ENCODE data around the gene ARPC1A.
A peak's percentile ranks its signal among the peaks of the same experiment; 100 is the strongest.
"Not testable (repeated sequence)": the region's sequence is repeated elsewhere in the genome, so short reads cannot be mapped to it uniquely, and the experiment has no call there.

The ARPC1A gene

GRCh38 chr7:99372275-99373090, 46.8 kb downstream of the ARPC1A start:
- TF ChIP-seq CTCF (conservative IDR thresholded peaks at IDR 0.05; ENCODE audit: low read length), result no peak
- no peak overlapping the region for H3K4me3 ChIP-seq (ENCODE audit: low read length)
- DNase-seq (ENCODE audit: low read depth), result peak; percentile 48

- TF ChIP-seq CTCF (conservative IDR thresholded peaks at IDR 0.05; ENCODE audit: low read length), result no peak
- peak overlapping the region; percentile 67; the same call in 1 of the 2 replicates for H3K4me3 ChIP-seq (ENCODE audit: low read length)
- no peak for DNase-seq (ENCODE audit: low read depth)
Measured at GRCh38 chr7:99373091-99374066, 47.7 kb downstream of the ARPC1A start.

DNA sequence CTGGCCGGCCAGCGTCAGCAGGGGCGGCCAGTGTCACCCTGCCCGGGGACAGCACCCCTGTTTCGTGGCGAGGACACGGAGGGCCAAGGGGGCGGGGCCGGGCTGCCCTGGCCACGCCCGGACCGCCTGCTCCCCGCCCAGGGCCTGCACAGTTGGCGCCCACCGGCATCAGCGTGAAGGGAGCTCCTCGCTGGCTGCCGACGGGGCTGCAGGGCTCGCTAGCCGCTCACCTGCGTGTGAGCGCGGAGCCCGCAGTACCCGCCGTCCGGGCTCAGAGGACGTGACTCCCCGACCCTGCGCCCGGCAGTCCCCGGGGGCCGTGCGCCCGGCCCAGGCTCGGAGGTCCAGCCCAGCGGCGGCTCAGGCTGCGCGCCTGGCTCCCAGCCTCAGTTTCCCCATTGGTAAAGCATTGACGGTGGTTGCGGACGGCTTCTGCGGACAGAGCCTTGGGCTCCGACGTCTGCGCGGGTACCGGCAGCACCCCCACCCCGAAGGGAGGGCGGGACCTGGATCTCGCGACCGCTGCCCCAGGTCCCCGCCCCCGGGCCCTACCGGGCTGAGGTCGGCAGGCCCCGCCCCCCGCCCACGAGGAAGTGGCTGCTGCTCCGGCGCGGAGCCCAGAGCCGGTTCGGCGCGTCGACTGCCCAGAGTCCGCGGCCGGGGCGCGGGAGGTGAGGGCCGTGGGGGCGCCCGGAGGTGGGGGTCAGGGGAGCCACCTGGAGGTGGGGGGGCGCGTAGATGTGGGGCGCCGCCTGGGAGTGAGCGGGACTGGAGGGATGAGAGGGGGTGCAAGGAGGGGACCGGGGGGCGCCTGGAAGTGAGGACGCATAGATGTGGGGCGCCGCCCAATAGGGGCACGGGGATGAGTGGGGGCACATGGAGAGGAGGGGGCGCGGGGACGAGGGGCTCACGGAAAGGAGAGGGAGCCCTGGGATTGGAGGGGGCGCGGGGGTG, 48.7 kb downstream of the ARPC1A start, which contains the start of gene ARPC1B:
ARPC1B (plus strand) TSS at position 620 of the 954 bp plus-strand sequence. CDS start 10,985 bp downstream, outside the sequence.
- DNase-seq (ENCODE audit: low read depth), result peak; percentile 70
- peak within 1 kb of the TSS; percentile 67 for H3K4me3 ChIP-seq (ENCODE audit: low read length)
- TF ChIP-seq CTCF (conservative IDR thresholded peaks at IDR 0.05; ENCODE audit: low read length), result no peak

GRCh38 chr7:99375070-99375807, 49.5 kb downstream of the ARPC1A start:
- no peak for TF ChIP-seq CTCF (conservative IDR thresholded peaks at IDR 0.05; ENCODE audit: low read length)
- DNase-seq (ENCODE audit: low read depth), result peak; percentile 66

GRCh38 chr7:99379043-99379577, 53.4 kb downstream of the ARPC1A start:
- peak overlapping the region; percentile 36 for H3K4me3 ChIP-seq (ENCODE audit: low read length)
- peak; percentile 96 for DNase-seq (ENCODE audit: low read depth)
- TF ChIP-seq CTCF (conservative IDR thresholded peaks at IDR 0.05; ENCODE audit: low read length), result peak; percentile 28; the same call in 1 of the 2 replicates

More at GRCh38 chr7:99375070-99375807, 49.5 kb downstream of the ARPC1A start:
- H3K4me3 ChIP-seq (ENCODE audit: low read length), result peak overlapping the region; percentile 67

GRCh38 chr7:99379693-99380031, 54.0 kb downstream of the ARPC1A start:
- not testable (repeated sequence) for DNase-seq (ENCODE audit: low read depth)
- H3K4me3 ChIP-seq (ENCODE audit: low read length), result peak overlapping the region; percentile 36

Data from AG10803 (cell line).